WTC11 (cell line): ENCODE measurements around the gene RECQL5. TPM values are rescaled to one million over a fixed set of nuclear protein-coding genes. Genes with fewer than 3 reads are reported as not detected.

Source experiments
- ATAC-seq: fragments of 200-7000 bp; cut with Tn5 transposase; 2 replicates; pipeline ENCODE4 v1.10.0; 2021; ENCODE audit warnings: mild to moderate bottlenecking, moderate library complexity
- CTCF ChIA-PET: fragments of 300-600 bp; sonication (Branson Sonifier 250); formaldehyde crosslinking; loops from one replicate; lab custom pipeline; 2021; ENCODE audit warnings: antibody characterized with exemption; lab: Charles Lee
- POLR2A ChIA-PET: fragments of 350-600 bp; sonication (Branson Sonifier 250); formaldehyde crosslinking; loops from one replicate; lab custom pipeline; 2021; ENCODE audit warnings: antibody characterized with exemption; lab: Charles Lee
- DNase-seq: peaks from one replicate; pipeline ENCODE4 v3.0.0; 2021; ENCODE audit warnings: low spot score
- H3K27ac Mint-ChIP-seq: 2 replicates; pipeline ENCODE4 v1.8.0; 2021; ENCODE audit warnings: mixed read lengths
- H3K27me3 Mint-ChIP-seq: 2 replicates; pipeline ENCODE4 v1.8.0; 2021; ENCODE audit warnings: low read depth, mild to moderate bottlenecking, moderate library complexity, mixed read lengths
- H3K36me3 Mint-ChIP-seq: 2 replicates; pipeline ENCODE4 v1.8.0; 2021; ENCODE audit warnings: mixed read lengths
- H3K4me1 Mint-ChIP-seq: 2 replicates; pipeline ENCODE4 v1.8.0; 2022; ENCODE audit warnings: mixed read lengths
- H3K4me3 Mint-ChIP-seq: 2 replicates; pipeline ENCODE4 v1.8.0; 2021; ENCODE audit warnings: mild to moderate bottlenecking, moderate library complexity, mixed read lengths
- H3K9me3 Mint-ChIP-seq: 2 replicates; pipeline ENCODE4 v1.8.0; 2021; ENCODE audit warnings: mixed read lengths
- ARID4B ChIP-seq: sonication (generic); formaldehyde crosslinking; IDR thresholded peaks from 2 replicates; pipeline ENCODE4 v1.8.0; 2023; ENCODE audit warnings: missing genetic modification reagents, mild to moderate bottlenecking, borderline replicate concordance
- CBFB ChIP-seq: sonication (generic); formaldehyde crosslinking; IDR thresholded peaks from 2 replicates; pipeline ENCODE4 v1.8.1; 2022; ENCODE audit warnings: mild to moderate bottlenecking, low read depth, missing genetic modification reagents
- CREM ChIP-seq: sonication (generic); formaldehyde crosslinking; IDR thresholded peaks from 2 replicates; pipeline ENCODE4 v1.8.1; 2022; ENCODE audit warnings: mild to moderate bottlenecking, missing genetic modification reagents, moderate library complexity
- CTCF ChIP-seq: fragments of 200-600 bp; IDR thresholded peaks from 2 replicates; pipeline ENCODE4 v1.8.0; 2022; ENCODE audit warnings: antibody characterized with exemption
- GRHL2 ChIP-seq: fragments of 250-450 bp; sonication (Bioruptor Pico); IDR thresholded peaks from 2 replicates; pipeline ENCODE4 v1.8.0; 2022; ENCODE audit warnings: mild to moderate bottlenecking, moderate library complexity; ENCODE audit not compliant: insufficient replicate concordance, severe bottlenecking
- HMGA2 ChIP-seq: fragments of 250-450 bp; sonication (Bioruptor Pico); IDR thresholded peaks from 2 replicates; pipeline ENCODE4 v1.4.0; 2021; ENCODE audit warnings: mild to moderate bottlenecking, moderate library complexity
- JUN ChIP-seq: sonication (generic); formaldehyde crosslinking; IDR thresholded peaks from 2 replicates; pipeline ENCODE4 v1.8.0; 2023; ENCODE audit warnings: mild to moderate bottlenecking, missing genetic modification reagents
- KAT7 ChIP-seq: sonication (generic); formaldehyde crosslinking; IDR thresholded peaks from 2 replicates; pipeline ENCODE4 v1.8.1; 2023; ENCODE audit warnings: missing genetic modification reagents, mild to moderate bottlenecking, borderline replicate concordance
- NFATC4 ChIP-seq: fragments of 250-450 bp; sonication (Bioruptor Pico); IDR thresholded peaks from 2 replicates; pipeline ENCODE4 v1.9.0; 2021; ENCODE audit warnings: mild to moderate bottlenecking
- RELA ChIP-seq: sonication (generic); formaldehyde crosslinking; IDR thresholded peaks from 2 replicates; pipeline ENCODE4 v1.8.1; 2022; ENCODE audit warnings: missing genetic modification reagents, mild to moderate bottlenecking, borderline replicate concordance
- USF2 ChIP-seq: sonication (generic); formaldehyde crosslinking; IDR thresholded peaks from 2 replicates; pipeline ENCODE4 v1.8.1; 2023; ENCODE audit warnings: mild to moderate bottlenecking, missing genetic modification reagents, moderate library complexity
- ZBTB21 ChIP-seq: sonication (generic); formaldehyde crosslinking; IDR thresholded peaks from 2 replicates; pipeline ENCODE4 v1.8.1; 2023; ENCODE audit warnings: mild to moderate bottlenecking, missing genetic modification reagents, borderline replicate concordance
- ZMAT4 ChIP-seq: fragments of 250-450 bp; sonication (Bioruptor Pico); IDR thresholded peaks from 2 replicates; pipeline ENCODE4 v1.9.0; 2021; ENCODE audit warnings: mild to moderate bottlenecking
- ZNF121 ChIP-seq: sonication (generic); formaldehyde crosslinking; IDR thresholded peaks from 2 replicates; pipeline ENCODE4 v1.8.0; 2023; ENCODE audit warnings: missing genetic modification reagents
- ZNF263 ChIP-seq: sonication (generic); formaldehyde crosslinking; IDR thresholded peaks from 2 replicates; pipeline ENCODE4 v1.8.1; 2022; ENCODE audit warnings: low read depth, mild to moderate bottlenecking, moderate library complexity, missing genetic modification reagents
- ZNF671 ChIP-seq: fragments of 250-450 bp; sonication (Bioruptor Pico); IDR thresholded peaks from 2 replicates; pipeline ENCODE4 v1.8.0; 2021; ENCODE audit warnings: mild to moderate bottlenecking
- total RNA-seq: library from RNA; stranded (reverse); gene quantifications from 3 replicates; pipeline ENCODE4 v1.2.3, GENCODE V29; 2021
- TF ChIP-seq, protein P1 (sequence below): sonication (generic); formaldehyde crosslinking; IDR thresholded peaks from 2 replicates; pipeline ENCODE4 v1.8.1; 2023; ENCODE audit warnings: mild to moderate bottlenecking, missing genetic modification reagents, borderline replicate concordance
- TF ChIP-seq, protein P2 (sequence below): sonication (generic); formaldehyde crosslinking; IDR thresholded peaks from 2 replicates; pipeline ENCODE4 v1.8.1; 2022; ENCODE audit warnings: low read depth, missing genetic modification reagents, borderline replicate concordance

The RECQL5 gene
- total RNA-seq, 1 experiment from 2014 or later: 51.0 TPM

DNA sequence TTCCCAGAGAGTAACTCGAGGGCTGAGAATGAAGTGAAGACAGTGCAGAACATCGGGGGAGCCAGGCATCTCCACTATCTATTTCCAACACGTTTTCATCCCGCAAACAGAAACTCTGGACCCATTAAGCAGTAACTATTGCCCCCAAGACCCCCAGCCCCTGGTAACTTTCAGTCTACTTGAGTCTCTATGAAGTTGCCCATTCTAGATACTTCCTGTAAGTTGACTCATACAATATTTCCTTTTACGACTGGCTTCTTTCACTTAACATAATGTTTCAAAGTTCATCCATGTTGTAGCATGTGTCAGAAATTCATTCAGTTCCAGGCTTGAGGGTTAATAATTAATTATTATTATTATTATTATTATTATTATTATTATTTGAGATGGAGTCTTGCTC, 59.9 kb downstream of the RECQL5 start:
- no peak overlapping the region for H3K27ac Mint-ChIP-seq
- DNase-seq: no peak
- no peak for ATAC-seq
- POLR2A ChIA-PET: no interaction called here
- no peak for TF ChIP-seq USF2 (CRISPR knock-in tag)
- TF ChIP-seq HMGA2 (CRISPR knock-in tag): 0 out of 2 replicates have a peak, but pooled peaks have one; percentile 34
- no peaks in the 10 kb centered on the region for H3K36me3 Mint-ChIP-seq
- no peaks in the 10 kb centered on the region for H3K27me3 Mint-ChIP-seq
- CTCF ChIA-PET: interaction anchor here (0.6 to 1.0 kb wide), 2 partner anchors 18 to 159 kb away, joined by 3 to 5 read pairs; no protein-coding TSS in a partner anchor
- no peaks in the 10 kb centered on the region for H3K4me1 Mint-ChIP-seq
- H3K4me3 Mint-ChIP-seq: no peak overlapping the region
- no peaks in the 10 kb centered on the region for H3K9me3 Mint-ChIP-seq

- Mint-ChIP-seq H3K4me3 (no peak overlapping the region), H3K4me1 (no peaks in the 10 kb centered on the region), H3K36me3 (no peaks in the 10 kb centered on the region), H3K27ac (no peak overlapping the region), H3K9me3 (no peaks in the 10 kb centered on the region), H3K27me3 (no peaks in the 10 kb centered on the region)
- CTCF ChIA-PET: interaction anchor here (1.0 to 3.8 kb wide), 7 partner anchors 9 to 221 kb away, joined by 3 to 19 read pairs (median 4); no protein-coding TSS in a partner anchor
- TF ChIP-seq ZNF121 (no peak), CREM (CRISPR knock-in tag) (no peak), RELA (CRISPR knock-in tag) (no peak), NFATC4 (no peak), ZBTB21 (CRISPR knock-in tag) (no peak)
- ATAC-seq (no peak), DNase-seq (no peak)
- POLR2A ChIA-PET: no interaction called here
Measured at GRCh38 chr17:75605790-75606189, 61.2 kb downstream of the RECQL5 start.

DNA sequence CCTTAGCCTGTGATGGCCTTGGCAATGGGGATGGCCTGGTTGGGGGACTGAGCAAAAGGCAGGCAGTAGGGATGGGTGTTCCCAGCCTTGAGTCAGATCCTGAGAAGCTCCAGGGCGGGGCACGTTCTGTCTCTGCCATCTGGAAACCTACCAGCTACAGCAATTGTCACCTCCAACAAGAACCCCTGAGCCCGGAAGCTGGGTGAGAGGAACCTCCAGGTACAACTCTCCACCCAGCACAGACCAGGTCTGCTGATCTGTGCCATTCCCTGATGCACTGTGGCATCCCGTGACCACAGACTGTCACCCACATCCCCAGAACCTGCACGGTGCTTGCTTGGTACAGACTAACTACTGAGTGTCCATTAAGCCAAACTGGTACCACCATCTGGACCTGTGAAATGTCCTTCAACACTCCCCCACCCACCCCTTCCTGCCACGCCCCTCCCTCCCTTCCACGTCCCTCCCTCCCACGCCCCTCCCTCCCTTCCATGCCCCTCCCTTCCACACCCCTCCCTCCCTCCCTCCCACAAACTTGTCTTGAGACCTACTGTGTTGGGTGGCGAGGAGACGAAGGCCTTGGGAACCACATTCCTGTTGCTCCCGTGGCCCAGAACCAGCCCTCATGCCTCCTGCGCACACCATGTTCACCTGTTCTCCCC, 62.8 kb downstream of the RECQL5 start:
- POLR2A ChIA-PET: no interaction called here
- ATAC-seq (no peak), DNase-seq (no peak)
- H3K4me3 Mint-ChIP-seq: no peak overlapping the region
- no peaks in the 10 kb centered on the region for H3K4me1 Mint-ChIP-seq
- CTCF ChIA-PET: interaction anchor here (0.9 to 9.0 kb wide), 10 partner anchors 10 to 149 kb away, joined by 3 to 136 read pairs (median 8); partner anchors contain the start of gene SMIM5
- no peaks in the 10 kb centered on the region for H3K9me3 Mint-ChIP-seq
- no peaks in the 10 kb centered on the region for H3K27me3 Mint-ChIP-seq
- H3K36me3 Mint-ChIP-seq: no peaks in the 10 kb centered on the region
- H3K27ac Mint-ChIP-seq: no peak overlapping the region
- TF ChIP-seq ZNF263 (CRISPR knock-in tag) (no peak), ARID4B (CRISPR knock-in tag) (no peak), JUN (CRISPR knock-in tag) (no peak), KAT7 (no peak), CTCF (no peak), ZNF671 (CRISPR knock-in tag) (no peak), CBFB (CRISPR knock-in tag) (no peak), GRHL2 (CRISPR knock-in tag) (no peak), ZMAT4 (CRISPR knock-in tag) (no peak)
- TF ChIP-seq, protein P1, sequence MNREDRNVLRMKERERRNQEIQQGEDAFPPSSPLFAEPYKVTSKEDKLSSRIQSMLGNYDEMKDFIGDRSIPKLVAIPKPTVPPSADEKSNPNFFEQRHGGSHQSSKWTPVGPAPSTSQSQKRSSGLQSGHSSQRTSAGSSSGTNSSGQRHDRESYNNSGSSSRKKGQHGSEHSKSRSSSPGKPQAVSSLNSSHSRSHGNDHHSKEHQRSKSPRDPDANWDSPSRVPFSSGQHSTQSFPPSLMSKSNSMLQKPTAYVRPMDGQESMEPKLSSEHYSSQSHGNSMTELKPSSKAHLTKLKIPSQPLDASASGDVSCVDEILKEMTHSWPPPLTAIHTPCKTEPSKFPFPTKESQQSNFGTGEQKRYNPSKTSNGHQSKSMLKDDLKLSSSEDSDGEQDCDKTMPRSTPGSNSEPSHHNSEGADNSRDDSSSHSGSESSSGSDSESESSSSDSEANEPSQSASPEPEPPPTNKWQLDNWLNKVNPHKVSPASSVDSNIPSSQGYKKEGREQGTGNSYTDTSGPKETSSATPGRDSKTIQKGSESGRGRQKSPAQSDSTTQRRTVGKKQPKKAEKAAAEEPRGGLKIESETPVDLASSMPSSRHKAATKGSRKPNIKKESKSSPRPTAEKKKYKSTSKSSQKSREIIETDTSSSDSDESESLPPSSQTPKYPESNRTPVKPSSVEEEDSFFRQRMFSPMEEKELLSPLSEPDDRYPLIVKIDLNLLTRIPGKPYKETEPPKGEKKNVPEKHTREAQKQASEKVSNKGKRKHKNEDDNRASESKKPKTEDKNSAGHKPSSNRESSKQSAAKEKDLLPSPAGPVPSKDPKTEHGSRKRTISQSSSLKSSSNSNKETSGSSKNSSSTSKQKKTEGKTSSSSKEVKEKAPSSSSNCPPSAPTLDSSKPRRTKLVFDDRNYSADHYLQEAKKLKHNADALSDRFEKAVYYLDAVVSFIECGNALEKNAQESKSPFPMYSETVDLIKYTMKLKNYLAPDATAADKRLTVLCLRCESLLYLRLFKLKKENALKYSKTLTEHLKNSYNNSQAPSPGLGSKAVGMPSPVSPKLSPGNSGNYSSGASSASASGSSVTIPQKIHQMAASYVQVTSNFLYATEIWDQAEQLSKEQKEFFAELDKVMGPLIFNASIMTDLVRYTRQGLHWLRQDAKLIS: no peak
- TF ChIP-seq, protein P2, sequence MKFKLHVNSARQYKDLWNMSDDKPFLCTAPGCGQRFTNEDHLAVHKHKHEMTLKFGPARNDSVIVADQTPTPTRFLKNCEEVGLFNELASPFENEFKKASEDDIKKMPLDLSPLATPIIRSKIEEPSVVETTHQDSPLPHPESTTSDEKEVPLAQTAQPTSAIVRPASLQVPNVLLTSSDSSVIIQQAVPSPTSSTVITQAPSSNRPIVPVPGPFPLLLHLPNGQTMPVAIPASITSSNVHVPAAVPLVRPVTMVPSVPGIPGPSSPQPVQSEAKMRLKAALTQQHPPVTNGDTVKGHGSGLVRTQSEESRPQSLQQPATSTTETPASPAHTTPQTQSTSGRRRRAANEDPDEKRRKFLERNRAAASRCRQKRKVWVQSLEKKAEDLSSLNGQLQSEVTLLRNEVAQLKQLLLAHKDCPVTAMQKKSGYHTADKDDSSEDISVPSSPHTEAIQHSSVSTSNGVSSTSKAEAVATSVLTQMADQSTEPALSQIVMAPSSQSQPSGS (CRISPR knock-in tag): no peak
